H9 (cell line): ENCODE results near the gene MYBPC2. TPM values are rescaled to one million over a fixed set of nuclear protein-coding genes. Genes with fewer than 3 reads are reported as not detected.

Experiments
- DNase-seq: peaks from one replicate; pipeline ENCODE4 v3.0.0-alpha.2; 2017
- H2AFZ ChIP-seq: one replicate; pipeline ENCODE4 v1.6.1; 2013; ENCODE audit warnings: mild to moderate bottlenecking, low read length, control low read depth, moderate library complexity
- H2AK5ac ChIP-seq: 2 replicates; pipeline ENCODE4 v1.6.1; 2013; ENCODE audit warnings: low read length, control low read depth, mixed read lengths; ENCODE audit not compliant: insufficient read length
- H2BK120ac ChIP-seq: one replicate; pipeline ENCODE4 v1.6.1; 2013; ENCODE audit warnings: low read depth, mild to moderate bottlenecking, low read length, control low read depth, inconsistent platforms; ENCODE audit not compliant: poor library complexity, severe bottlenecking
- H2BK12ac ChIP-seq: 2 replicates; pipeline ENCODE4 v1.6.1; 2013; ENCODE audit warnings: low read length, control low read depth, mixed read lengths, low read depth; ENCODE audit not compliant: insufficient read length
- H2BK15ac ChIP-seq: 2 replicates; pipeline ENCODE4 v1.6.1; 2013; ENCODE audit warnings: low read depth, low read length, control low read depth
- H2BK20ac ChIP-seq: one replicate; pipeline ENCODE4 v1.6.1; 2013; ENCODE audit warnings: low read depth, mild to moderate bottlenecking, low read length, control low read depth, inconsistent platforms; ENCODE audit not compliant: poor library complexity, severe bottlenecking
- H2BK5ac ChIP-seq: 2 replicates; pipeline ENCODE4 v1.6.1; 2013; ENCODE audit warnings: low read length, control low read depth, mixed read lengths; ENCODE audit not compliant: insufficient read length
- H3K14ac ChIP-seq: 2 replicates; pipeline ENCODE4 v1.6.1; 2013; ENCODE audit warnings: low read length, control low read depth; ENCODE audit not compliant: insufficient read depth
- H3K18ac ChIP-seq: 2 replicates; pipeline ENCODE4 v1.6.1; 2013; ENCODE audit warnings: low read depth, mild to moderate bottlenecking, mixed read lengths, low read length, control low read depth; ENCODE audit not compliant: insufficient read length
- H3K23ac ChIP-seq: 2 replicates; pipeline ENCODE4 v1.6.1; 2013; ENCODE audit warnings: low read length, control low read depth, mixed read lengths, low read depth; ENCODE audit not compliant: insufficient read length
- H3K23me2 ChIP-seq: 2 replicates; pipeline ENCODE4 v1.6.1; 2013; ENCODE audit warnings: low read depth, mild to moderate bottlenecking, mixed read lengths, low read length, control low read depth; ENCODE audit not compliant: insufficient read length, poor library complexity, severe bottlenecking
- H3K27ac ChIP-seq: 2 replicates; pipeline ENCODE4 v1.5.1; 2013; ENCODE audit warnings: low read length, control low read depth, mixed read lengths, low read depth; ENCODE audit not compliant: insufficient read length
- H3K27me3 ChIP-seq: 2 replicates; pipeline ENCODE4 v1.6.1; 2013; ENCODE audit warnings: low read length, control low read depth, inconsistent platforms; ENCODE audit not compliant: insufficient read depth
- H3K4ac ChIP-seq: 2 replicates; pipeline ENCODE4 v1.6.1; 2013; ENCODE audit warnings: low read depth, mild to moderate bottlenecking, control low read depth, inconsistent platforms, low read length, moderate library complexity
- H3K4me1 ChIP-seq: 2 replicates; pipeline ENCODE4 v1.6.1; 2013; ENCODE audit warnings: low read length, control low read depth, inconsistent platforms; ENCODE audit not compliant: insufficient read depth
- H3K4me2 ChIP-seq: 2 replicates; pipeline ENCODE4 v1.6.1; 2013; ENCODE audit warnings: low read length, control low read depth, mixed read lengths; ENCODE audit not compliant: insufficient read length, insufficient read depth
- H3K56ac ChIP-seq: 2 replicates; pipeline ENCODE4 v1.6.1; 2013; ENCODE audit warnings: low read depth, mild to moderate bottlenecking, mixed read lengths, low read length, control low read depth; ENCODE audit not compliant: insufficient read length
- H3K79me1 ChIP-seq: 2 replicates; pipeline ENCODE4 v1.6.1; 2013; ENCODE audit warnings: low read depth, mild to moderate bottlenecking, moderate library complexity, low read length, control low read depth, inconsistent platforms; ENCODE audit not compliant: insufficient read depth, poor library complexity, severe bottlenecking
- H3K79me2 ChIP-seq: 2 replicates; pipeline ENCODE4 v1.6.1; 2013; ENCODE audit warnings: low read length, control low read depth, inconsistent platforms; ENCODE audit not compliant: insufficient read depth
- H3K9ac ChIP-seq: 2 replicates; pipeline ENCODE4 v1.6.1; 2013; ENCODE audit warnings: low read length, control low read depth, mixed read lengths; ENCODE audit not compliant: insufficient read length; ENCODE audit errors: extremely low read depth
- H3K9me3 ChIP-seq: one replicate; pipeline ENCODE4 v1.6.1; 2013; ENCODE audit warnings: low read depth, low read length, inconsistent platforms; ENCODE audit not compliant: control insufficient read depth
- H3T11ph ChIP-seq: one replicate; pipeline ENCODE4 v1.6.1; 2013; ENCODE audit warnings: mild to moderate bottlenecking, low read length, control low read depth, inconsistent platforms
- H4K20me1 ChIP-seq: one replicate; pipeline ENCODE4 v1.6.1; 2013; ENCODE audit not compliant: control insufficient read depth, insufficient read length, insufficient read depth
- H4K5ac ChIP-seq: 2 replicates; pipeline ENCODE4 v1.6.1; 2013; ENCODE audit warnings: low read depth, mild to moderate bottlenecking, mixed read lengths, low read length, control low read depth; ENCODE audit not compliant: insufficient read length
- H4K8ac ChIP-seq: replicated peaks from 2 replicates; pipeline ENCODE4 v1.6.1; 2013; ENCODE audit warnings: low read length, control low read depth, mixed read lengths, low read depth; ENCODE audit not compliant: insufficient read length
- H4K91ac ChIP-seq: 2 replicates; pipeline ENCODE4 v1.6.1; 2013; ENCODE audit warnings: low read depth, mild to moderate bottlenecking, moderate library complexity, mixed read lengths, low read length, control low read depth; ENCODE audit not compliant: insufficient read length
- H3K27ac Mint-ChIP-seq, 3 experiments: 2 replicates in 2 of 3; 3 replicates in 1 of 3; pipeline ENCODE4 v1.8.0; 2020 to 2021; ENCODE audit warnings: mixed read lengths in 3 of 3, mild to moderate bottlenecking in 1 of 3, moderate library complexity in 1 of 3
- H3K27me3 Mint-ChIP-seq: 2 replicates; pipeline ENCODE4 v1.8.0; 2021; ENCODE audit warnings: low read depth, mild to moderate bottlenecking, moderate library complexity, mixed read lengths
- H3K36me3 Mint-ChIP-seq, 3 experiments: 2 replicates in 2 of 3; 3 replicates in 1 of 3; pipeline ENCODE4 v1.8.0; 2020 to 2021; ENCODE audit warnings: low read depth in 3 of 3, mixed read lengths in 3 of 3; ENCODE audit not compliant: insufficient read depth in 1 of 3
- H3K4me1 Mint-ChIP-seq, 2 experiments: 2 replicates each; pipeline ENCODE4 v1.8.0; 2020; ENCODE audit warnings: mixed read lengths in 2 of 2
- H3K4me3 Mint-ChIP-seq, 2 experiments: 2 replicates in 1 of 2; 3 replicates in 1 of 2; pipeline ENCODE4 v1.8.0; 2020 to 2021; ENCODE audit warnings: mild to moderate bottlenecking in 2 of 2, mixed read lengths in 2 of 2, moderate library complexity in 1 of 2
- H3K9me3 Mint-ChIP-seq, 2 experiments: 2 replicates in 1 of 2; 3 replicates in 1 of 2; pipeline ENCODE4 v1.8.0; 2020; ENCODE audit warnings: mild to moderate bottlenecking in 2 of 2, mixed read lengths in 2 of 2, moderate library complexity in 1 of 2
- CTCF ChIP-seq: fragments of 200-600 bp; sonication (generic); conservative IDR thresholded peaks from 3 replicates; pipeline ENCODE4 v1.8.0; 2021; ENCODE audit warnings: antibody characterized with exemption, mild to moderate bottlenecking
- WGBS: extraction: QIAGEN DNeasy Blood & Tissue Kit; methylation state at CpG from one replicate; pipeline ENCODE4 v1.1.7; 2013; ENCODE audit warnings: missing lambda C conversion rate, low lambda C conversion rate, mixed read lengths; ENCODE audit not compliant: insufficient read length; ENCODE audit errors: extremely low coverage; 5-methylcytosine and 5-hydroxymethylcytosine counted together
- total RNA-seq: library from RNA; stranded (reverse); gene quantifications from 2 replicates; pipeline ENCODE4 v1.2.1, GENCODE V29; 2021

The MYBPC2 gene
- total RNA-seq, 1 experiment from 2014 or later: 4.9 TPM

- WGBS: no CpG with 5 or more reads among the region's 22 CpGs
- Histone ChIP-seq H2BK15ac (no peak within 1 kb of the TSS), H3K23me2 (no peaks in the 10 kb centered on the region), H3K14ac (no peak within 1 kb of the TSS), H3K4me1 (no peaks in the 10 kb centered on the region), H2AFZ (no peak within 1 kb of the TSS), H3K4me2 (no peak within 1 kb of the TSS), H2BK20ac (no peak within 1 kb of the TSS), H4K5ac (no peak within 1 kb of the TSS), H3K79me1 (no peaks in the 10 kb centered on the region), H3K4ac (no peak within 1 kb of the TSS), H3K56ac (no peak within 1 kb of the TSS), H3K27me3 (no peaks in the 10 kb centered on the region), H3K27ac (no peak within 1 kb of the TSS), H2BK5ac (no peak within 1 kb of the TSS), H4K8ac (no peak within 1 kb of the TSS), H2BK120ac (no peak within 1 kb of the TSS), H3K79me2 (no peaks in the 10 kb centered on the region), H2BK12ac (no peak within 1 kb of the TSS), H3K9ac (no peak within 1 kb of the TSS), H3K23ac (no peak within 1 kb of the TSS), H2AK5ac (no peak within 1 kb of the TSS), H4K20me1 (no peaks in the 10 kb centered on the region), H3T11ph (no peak within 1 kb of the TSS), H3K18ac (no peak within 1 kb of the TSS), H3K9me3 (no peaks in the 10 kb centered on the region), H4K91ac (no peak within 1 kb of the TSS)
- Mint-ChIP-seq H3K4me1 (peaks cover 7 to 27% of the 10 kb centered on the region in 2 experiments), H3K27ac (peak within 1 kb of the TSS in 1 of 3 experiments; percentile 21; a peak in 1 of 7 replicates), H3K4me3 (peak within 1 kb of the TSS in 1 of 2 experiments; percentile 65; a peak in 2 of 5 replicates), H3K9me3 (no peaks in the 10 kb centered on the region; a peak in 1 of 5 replicates), H3K36me3 (peaks cover 5 to 7% (median 5%) of the 10 kb centered on the region in 3 experiments; a peak in 4 of 7 replicates), H3K27me3 (peaks cover 48% of the 10 kb centered on the region)
- DNase-seq: no peak
- TF ChIP-seq CTCF: no peak
Measured at GRCh38 chr19:50513746-50514345, 81.2 kb downstream of the MYBPC2 start, which contains the start of gene ASPDH. ASPDH (minus strand) TSS chr19:50513913; CDS start chr19:50513823, 90 bp downstream.
